HG03565 (cell line): ENCODE data around the gene CXXC5.
A peak's percentile ranks its signal among the peaks of the same experiment; 100 is the strongest.
"Not testable (repeated sequence)": the region's sequence is repeated elsewhere in the genome, so short reads cannot be mapped to it uniquely, and the experiment has no call there.

Experiments used
- ATAC-seq: cut with Tn5 transposase; IDR thresholded peaks from one replicate; pipeline ENCODE4 v1.9.1; 2021; ENCODE audit warnings: mild to moderate bottlenecking, moderate library complexity; ENCODE audit not compliant: unreplicated experiment

CXXC5 gene

GRCh38 chr5:139648205-139649081, at the start of gene CXXC5:
CXXC5 (plus strand) TSS chr5:139648349; CDS start chr5:139680524, 32,175 bp downstream.
- no peak for ATAC-seq

- ATAC-seq, result not testable (repeated sequence)
Observed at GRCh38 chr5:139598601-139598965, 49.6 kb upstream of the CXXC5 start.

GRCh38 chr5:139600336-139600949, 47.7 kb upstream of the CXXC5 start:
- ATAC-seq, result no peak

- no peak for ATAC-seq
Observed at GRCh38 chr5:139601429-139601828, 46.7 kb upstream of the CXXC5 start.

GRCh38 chr5:139601948-139602347, 46.2 kb upstream of the CXXC5 start:
- not testable (repeated sequence) for ATAC-seq

- ATAC-seq, result no peak
Observed at GRCh38 chr5:139605887-139606286, 42.3 kb upstream of the CXXC5 start.

- peak; percentile 38 for ATAC-seq
Observed at GRCh38 chr5:139611703-139612584, 36.2 kb upstream of the CXXC5 start.

- no peak for ATAC-seq
Observed at GRCh38 chr5:139619861-139620260, 28.3 kb upstream of the CXXC5 start.

GRCh38 chr5:139625398-139625797, 22.8 kb upstream of the CXXC5 start:
- not testable (repeated sequence) for ATAC-seq

- no peak for ATAC-seq
Observed at GRCh38 chr5:139630855-139631254, 17.3 kb upstream of the CXXC5 start.

- no peak for ATAC-seq
Observed at GRCh38 chr5:139631520-139632165, 16.5 kb upstream of the CXXC5 start.

GRCh38 chr5:139633295-139634027, 14.7 kb upstream of the CXXC5 start:
- ATAC-seq, result peak; percentile 27

GRCh38 chr5:139634028-139634325, 14.2 kb upstream of the CXXC5 start:
- no peak for ATAC-seq

GRCh38 chr5:139634541-139634940, 13.6 kb upstream of the CXXC5 start:
- ATAC-seq, result no peak

GRCh38 chr5:139635191-139635590, 13.0 kb upstream of the CXXC5 start:
- no peak for ATAC-seq

- no peak for ATAC-seq
Observed at GRCh38 chr5:139635606-139636206, 12.4 kb upstream of the CXXC5 start.

GRCh38 chr5:139636207-139636792, 11.8 kb upstream of the CXXC5 start:
- ATAC-seq, result peak; percentile 71

- peak; percentile 20 for ATAC-seq
Observed at GRCh38 chr5:139636975-139637408, 11.2 kb upstream of the CXXC5 start.

- no peak for ATAC-seq
Observed at GRCh38 chr5:139637438-139638089, 10.6 kb upstream of the CXXC5 start.
